ENCODE results near the gene PIK3R4. TPM values are rescaled to one million over a fixed set of nuclear protein-coding genes. Genes with fewer than 3 reads are reported as not detected.

The PIK3R4 gene
- total RNA-seq, 1 experiment from 2014 or later, result 21.5 TPM

- no peak overlapping the region for H3K27ac ChIP-seq (ENCODE audit: low read length)
- no peaks in the 10 kb centered on the region for H3F3A ChIP-seq (ENCODE audit: low read length, unreplicated experiment)
- TF ChIP-seq, protein P1, sequence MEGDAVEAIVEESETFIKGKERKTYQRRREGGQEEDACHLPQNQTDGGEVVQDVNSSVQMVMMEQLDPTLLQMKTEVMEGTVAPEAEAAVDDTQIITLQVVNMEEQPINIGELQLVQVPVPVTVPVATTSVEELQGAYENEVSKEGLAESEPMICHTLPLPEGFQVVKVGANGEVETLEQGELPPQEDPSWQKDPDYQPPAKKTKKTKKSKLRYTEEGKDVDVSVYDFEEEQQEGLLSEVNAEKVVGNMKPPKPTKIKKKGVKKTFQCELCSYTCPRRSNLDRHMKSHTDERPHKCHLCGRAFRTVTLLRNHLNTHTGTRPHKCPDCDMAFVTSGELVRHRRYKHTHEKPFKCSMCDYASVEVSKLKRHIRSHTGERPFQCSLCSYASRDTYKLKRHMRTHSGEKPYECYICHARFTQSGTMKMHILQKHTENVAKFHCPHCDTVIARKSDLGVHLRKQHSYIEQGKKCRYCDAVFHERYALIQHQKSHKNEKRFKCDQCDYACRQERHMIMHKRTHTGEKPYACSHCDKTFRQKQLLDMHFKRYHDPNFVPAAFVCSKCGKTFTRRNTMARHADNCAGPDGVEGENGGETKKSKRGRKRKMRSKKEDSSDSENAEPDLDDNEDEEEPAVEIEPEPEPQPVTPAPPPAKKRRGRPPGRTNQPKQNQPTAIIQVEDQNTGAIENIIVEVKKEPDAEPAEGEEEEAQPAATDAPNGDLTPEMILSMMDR (conservative IDR thresholded peaks at IDR 0.05; ENCODE audit: low read depth, low read length), result no peak
- TF ChIP-seq EZH2 (IDR thresholded peaks at IDR 0.05; ENCODE audit: low read length, unreplicated experiment) (no peak), EZH2phosphoT487 (IDR thresholded peaks at IDR 0.05; ENCODE audit: borderline replicate concordance, low read length) (no peak)
- DNase-seq (no peak), ATAC-seq (no peak)
- H3K9ac ChIP-seq (ENCODE audit: low read length), result no peak overlapping the region; the same call in 1 of the 2 replicates
- intact Hi-C loops (cut with micrococcal nuclease), result no loop called here
- peak overlapping the region; percentile 90; the same call in 1 of the 2 replicates for H2AFZ ChIP-seq (ENCODE audit: low read length)
- no peaks in the 10 kb centered on the region for H3K27me3 ChIP-seq (ENCODE audit: low read length)
- peaks cover 32% of the 10 kb centered on the region for H3K79me2 ChIP-seq (ENCODE audit: low read length)
- H4K20me1 ChIP-seq (ENCODE audit: low read length), result no peaks in the 10 kb centered on the region
- no peaks in the 10 kb centered on the region for H3K9me3 ChIP-seq (ENCODE audit: low read length)
- CTCF ChIA-PET, result no interaction called here
- no peaks in the 10 kb centered on the region for H3K36me3 ChIP-seq (ENCODE audit: low read depth, low read length)
- H3K4me2 ChIP-seq (ENCODE audit: low read length), result peak overlapping the region; percentile 87
- H3K4me1 ChIP-seq (ENCODE audit: insufficient read depth, low read length), result peaks cover 21% of the 10 kb centered on the region; the same call in 1 of the 2 replicates
- H3K4me3 ChIP-seq (ENCODE audit: low read length), result peak overlapping the region; percentile 68
- H3K9me2 ChIP-seq (replicated peaks; ENCODE audit: low read length), result no peaks in the 10 kb centered on the region
- POLR2A ChIA-PET (ENCODE audit: unreplicated experiment), result no interaction called here
- BruUV-seq (replicated peaks), result no TSS peak
Measured at GRCh38 chr3:130748467-130748861, 1.8 kb upstream of the PIK3R4 start.

DNA sequence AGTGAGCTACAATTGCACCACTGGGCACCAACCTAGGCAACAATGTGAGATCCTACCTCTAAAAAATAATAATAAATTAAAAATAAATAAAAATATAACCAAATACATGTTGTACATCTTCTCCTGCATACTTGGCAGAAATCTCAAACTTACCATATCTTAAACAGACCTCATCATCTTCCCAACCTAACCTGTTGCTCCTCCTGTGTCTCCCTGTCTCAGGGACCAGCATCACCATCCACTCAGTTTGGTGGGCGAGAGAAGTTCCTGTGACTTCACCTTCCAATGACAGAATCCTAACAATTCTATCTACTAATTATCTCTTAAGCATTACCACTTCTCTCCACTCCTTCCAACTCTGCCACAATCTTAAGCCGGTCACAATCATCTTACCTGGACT lies 3.3 kb downstream of the PIK3R4 start:
- no peak overlapping the region for H3K9ac ChIP-seq (ENCODE audit: low read length)
- H4K20me1 ChIP-seq (ENCODE audit: low read length), result no peaks in the 10 kb centered on the region
- no peak for DNase-seq
- H3K36me3 ChIP-seq (ENCODE audit: low read depth, low read length), result no peaks in the 10 kb centered on the region
- no peaks in the 10 kb centered on the region for H3K9me3 ChIP-seq (ENCODE audit: low read length)
- H3K4me1 ChIP-seq (ENCODE audit: insufficient read depth, low read length), result peaks cover 29% of the 10 kb centered on the region; the same call in 1 of the 2 replicates
- no peaks in the 10 kb centered on the region for H3K27me3 ChIP-seq (ENCODE audit: low read length)
- intact Hi-C loops (cut with micrococcal nuclease), result no loop called here
- ChIA-PET POLR2A (ENCODE audit: unreplicated experiment) (no interaction called here), CTCF (no interaction called here)
- H3K9me2 ChIP-seq (replicated peaks; ENCODE audit: low read length), result no peaks in the 10 kb centered on the region
- ATAC-seq, result no peak
- H3K4me3 ChIP-seq (ENCODE audit: low read length), result peak overlapping the region; percentile 29; the same call in 1 of the 2 replicates
- TF ChIP-seq EZH2phosphoT487 (IDR thresholded peaks at IDR 0.05; ENCODE audit: borderline replicate concordance, low read length) (no peak), EZH2 (IDR thresholded peaks at IDR 0.05; ENCODE audit: low read length, unreplicated experiment) (no peak)
- TF ChIP-seq, protein P1 (conservative IDR thresholded peaks at IDR 0.05; ENCODE audit: low read depth, low read length), result no peak
- no peak overlapping the region for H3K27ac ChIP-seq (ENCODE audit: low read length)
- peaks cover 71% of the 10 kb centered on the region for H3K79me2 ChIP-seq (ENCODE audit: low read length)
- BruUV-seq (replicated peaks), result no TSS peak
- peak overlapping the region; percentile 98 for H3K4me2 ChIP-seq (ENCODE audit: low read length)
- H3F3A ChIP-seq (ENCODE audit: low read length, unreplicated experiment), result no peaks in the 10 kb centered on the region
- no peak overlapping the region for H2AFZ ChIP-seq (ENCODE audit: low read length)

DNA sequence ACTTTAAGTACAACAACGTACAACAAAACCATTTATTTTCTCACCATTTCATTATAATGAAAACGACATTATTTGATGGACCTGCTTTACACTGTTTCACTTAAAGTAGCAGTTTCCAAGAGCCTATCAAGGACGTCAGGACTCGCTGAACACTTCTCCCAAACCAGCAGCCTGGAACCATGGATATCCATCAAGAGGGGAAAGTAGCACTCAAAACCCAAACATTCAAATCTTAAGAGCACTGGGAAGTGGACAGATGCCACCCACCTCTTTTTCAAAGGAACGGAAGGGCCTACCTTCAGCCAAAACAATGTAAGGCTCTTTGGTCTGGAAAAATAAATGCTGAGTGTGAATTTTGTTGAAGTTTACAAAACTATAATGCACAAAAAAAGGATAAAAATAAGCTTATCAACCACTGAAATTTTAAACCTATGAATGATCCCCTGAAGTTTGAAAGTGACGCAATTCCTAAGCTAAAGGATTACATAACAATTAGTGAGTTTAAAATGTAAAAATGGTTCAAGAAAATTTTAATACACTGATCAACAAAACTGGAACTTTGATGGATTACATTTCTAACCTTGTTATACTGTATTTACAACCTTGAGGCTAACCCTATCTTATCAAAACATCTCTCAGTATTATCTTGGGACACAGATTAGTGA lies 4.6 kb downstream of the PIK3R4 start:
- Histone ChIP-seq H3K27ac (ENCODE audit: low read length) (no peak overlapping the region), H3K36me3 (ENCODE audit: low read depth, low read length) (no peaks in the 10 kb centered on the region), H3K79me2 (ENCODE audit: low read length) (peaks cover 82% of the 10 kb centered on the region), H3F3A (ENCODE audit: low read length, unreplicated experiment) (no peaks in the 10 kb centered on the region), H3K4me2 (ENCODE audit: low read length) (peak overlapping the region; percentile 34; the same call in 1 of the 2 replicates), H3K4me1 (ENCODE audit: insufficient read depth, low read length) (peaks cover 26% of the 10 kb centered on the region; the same call in 1 of the 2 replicates), H3K9me3 (ENCODE audit: low read length) (no peaks in the 10 kb centered on the region), H2AFZ (ENCODE audit: low read length) (no peak overlapping the region), H3K9me2 (replicated peaks; ENCODE audit: low read length) (no peaks in the 10 kb centered on the region), H3K9ac (ENCODE audit: low read length) (no peak overlapping the region), H4K20me1 (ENCODE audit: low read length) (no peaks in the 10 kb centered on the region), H3K27me3 (ENCODE audit: low read length) (no peaks in the 10 kb centered on the region), H3K4me3 (ENCODE audit: low read length) (no peak overlapping the region)
- intact Hi-C loops (cut with micrococcal nuclease), result no loop called here
- no peak for TF ChIP-seq EZH2 (IDR thresholded peaks at IDR 0.05; ENCODE audit: low read length, unreplicated experiment)
- CTCF ChIA-PET, result no interaction called here
- POLR2A ChIA-PET (ENCODE audit: unreplicated experiment), result no interaction called here
- DNase-seq, result no peak
- BruUV-seq (replicated peaks), result no TSS peak
- ATAC-seq, result no peak
